Spleen (tissue), 7 donors: Measurements from ENCODE around the gene RNF225.

Source experiments
- CTCF ChIP-seq, 11 experiments: fragments of 200-600 bp in 7 of 11; fragments of 450-650 bp in 4 of 11; sonication (generic) in 4 of 11; IDR thresholded peaks in 8 of 11; conservative IDR thresholded peaks in 3 of 11; 1 replicate in 7 of 11; 2 replicates in 4 of 11; pipeline versions ENCODE4 v1.4.0 to v1.8.0; 2016 to 2021; ENCODE audit warnings: antibody characterized with exemption in 11 of 11, inconsistent platforms in 4 of 11, mild to moderate bottlenecking in 1 of 11
- POLR2A ChIP-seq, 3 donors: fragments of 450-650 bp; IDR thresholded peaks; one replicate each; pipeline ENCODE4 v1.5.1; 2017; ENCODE audit warnings: antibody characterized with exemption in 3 of 3, mild to moderate bottlenecking in 1 of 3
- POLR2AphosphoS5 ChIP-seq, 3 donors: sonication (generic); formaldehyde crosslinking; IDR thresholded peaks; one replicate each; pipeline ENCODE4 v1.5.1; 2017; ENCODE audit warnings: antibody characterized with exemption in 3 of 3
- donor health status: DM: no; HTN: no; CAD: no; lungs with moderate emphysema.
- donor health status: DM: no; HTN: no; CAD: no.
- donor health status: DM: no; HTN: no; CAD: no.

DNA sequence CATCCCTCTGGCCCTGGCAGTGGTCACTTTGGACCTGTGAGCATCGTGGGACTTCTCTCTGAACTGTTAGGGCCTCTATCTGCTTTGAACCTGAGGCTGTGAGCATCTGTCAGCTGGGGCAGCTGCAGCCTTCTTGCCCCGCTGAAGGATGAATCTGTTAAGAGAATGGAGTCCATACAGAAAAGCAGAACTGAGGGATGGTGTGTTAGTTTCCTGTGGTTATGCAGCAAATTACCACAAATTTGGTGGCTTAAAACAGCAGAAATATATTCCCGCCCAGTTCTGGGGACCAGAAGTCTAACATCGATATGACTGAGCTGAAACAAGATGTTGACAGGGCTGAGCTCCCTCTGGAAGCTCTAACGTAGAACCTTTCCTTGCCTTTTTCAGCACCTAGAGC lies 31.3 kb upstream of the RNF225 start:
- TF ChIP-seq CTCF (IDR thresholded peaks at IDR 0.05 in 8 of 11, conservative IDR thresholded peaks at IDR 0.05 in 3 of 11), result no peak
- no peak for TF ChIP-seq POLR2AphosphoS5 (IDR thresholded peaks at IDR 0.05)
- no peak for TF ChIP-seq POLR2A (IDR thresholded peaks at IDR 0.05)
